BLaER1 (cell line): ENCODE results near the gene THRAP3.

ENCODE experiments used
- H3K27ac ChIP-seq: shearing (Covaris generic); formaldehyde crosslinking; 2 replicates; pipeline ENCODE4 v1.8.1; 2022
- H3K27me3 ChIP-seq: shearing (Covaris generic); formaldehyde crosslinking; 2 replicates; pipeline ENCODE4 v1.8.1; 2022
- H3K36me3 ChIP-seq: shearing (Covaris generic); formaldehyde crosslinking; 2 replicates; pipeline ENCODE4 v1.8.1; 2022
- H3K4me1 ChIP-seq: shearing (Covaris generic); formaldehyde crosslinking; 2 replicates; pipeline ENCODE4 v1.8.1; 2022
- H3K4me2 ChIP-seq: shearing (Covaris generic); formaldehyde crosslinking; 2 replicates; pipeline ENCODE4 v1.8.1; 2022
- H3K4me3 ChIP-seq: shearing (Covaris generic); formaldehyde crosslinking; 2 replicates; pipeline ENCODE4 v1.8.1; 2022
- H3K9ac ChIP-seq: shearing (Covaris generic); formaldehyde crosslinking; 2 replicates; pipeline ENCODE4 v1.8.1; 2022
- H3K9me3 ChIP-seq: shearing (Covaris generic); formaldehyde crosslinking; 2 replicates; pipeline ENCODE4 v1.8.1; 2022
- H4K20me1 ChIP-seq: shearing (Covaris generic); formaldehyde crosslinking; 2 replicates; pipeline ENCODE4 v1.8.1; 2022
- Cebpa-rat ChIP-seq: shearing (Covaris generic); IDR thresholded peaks from 2 replicates; pipeline ENCODE4 v1.8.1; 2022

Gene THRAP3

DNA sequence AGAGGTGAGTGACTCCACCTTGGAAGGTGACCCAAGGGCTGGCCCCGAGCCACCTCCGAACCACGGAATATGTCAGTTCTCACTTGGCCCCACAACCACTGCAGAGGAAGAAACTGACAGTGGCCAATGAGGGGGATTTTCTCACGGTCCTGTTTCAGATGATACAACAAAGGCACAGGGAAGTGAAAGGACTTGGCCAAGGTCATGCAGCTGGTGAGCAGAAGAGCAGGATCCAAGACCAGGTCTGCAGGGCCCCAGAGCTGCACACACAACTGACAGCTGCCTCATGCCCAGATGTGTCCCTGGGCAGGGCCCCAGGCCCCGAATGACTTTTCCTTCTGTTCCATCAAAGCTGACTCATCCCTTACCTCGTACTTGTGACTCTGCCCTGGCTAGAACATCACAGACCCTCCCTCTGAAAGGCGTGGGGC, 125.0 kb downstream of the THRAP3 start:
- H3K4me1 ChIP-seq, result peaks cover 51% of the 10 kb centered on the region
- no peaks in the 10 kb centered on the region for H3K27me3 ChIP-seq
- H3K9me3 ChIP-seq, result no peaks in the 10 kb centered on the region
- H3K4me2 ChIP-seq, result no peak overlapping the region
- H3K27ac ChIP-seq, result no peak overlapping the region
- no peak overlapping the region; the same call in 1 of the 2 replicates for H3K9ac ChIP-seq
- no peak for TF ChIP-seq Cebpa-rat
- peaks cover 68% of the 10 kb centered on the region for H3K36me3 ChIP-seq
- peaks cover 16% of the 10 kb centered on the region; the same call in 1 of the 2 replicates for H4K20me1 ChIP-seq
- H3K4me3 ChIP-seq, result no peak overlapping the region

DNA sequence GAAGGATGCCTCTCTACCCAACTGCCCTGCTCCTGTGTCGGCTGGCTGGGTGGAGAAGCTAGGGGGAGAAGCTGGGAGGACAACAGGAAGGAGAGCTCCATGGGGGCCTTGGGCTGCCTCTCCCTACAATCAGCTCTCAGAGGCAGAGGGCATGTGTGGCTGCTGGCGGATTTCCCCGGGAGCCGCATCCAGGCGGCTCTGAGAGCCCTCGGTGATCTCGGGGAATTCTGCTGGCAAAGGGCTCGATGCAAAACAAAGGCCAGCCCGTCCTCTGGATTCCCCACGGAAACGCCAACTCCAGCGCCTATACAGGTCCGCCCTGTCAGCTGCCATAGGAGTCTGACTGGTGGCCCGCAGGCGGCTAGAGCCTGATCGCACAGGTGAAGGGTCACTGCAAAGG, 125.6 kb downstream of the THRAP3 start:
- TF ChIP-seq Cebpa-rat, result no peak
- peak overlapping the region; percentile 82 for H3K4me2 ChIP-seq
- H3K4me3 ChIP-seq, result no peak overlapping the region
- peaks cover 73% of the 10 kb centered on the region for H3K36me3 ChIP-seq
- H3K27ac ChIP-seq, result peak overlapping the region; percentile 0; the same call in 1 of the 2 replicates
- peaks cover 51% of the 10 kb centered on the region for H3K4me1 ChIP-seq
- H3K27me3 ChIP-seq, result no peaks in the 10 kb centered on the region
- no peaks in the 10 kb centered on the region for H3K9me3 ChIP-seq
- peaks cover 16% of the 10 kb centered on the region; the same call in 1 of the 2 replicates for H4K20me1 ChIP-seq
- 0 out of 2 replicates have a peak overlapping the region, but pooled peaks have one; percentile 1 for H3K9ac ChIP-seq

DNA sequence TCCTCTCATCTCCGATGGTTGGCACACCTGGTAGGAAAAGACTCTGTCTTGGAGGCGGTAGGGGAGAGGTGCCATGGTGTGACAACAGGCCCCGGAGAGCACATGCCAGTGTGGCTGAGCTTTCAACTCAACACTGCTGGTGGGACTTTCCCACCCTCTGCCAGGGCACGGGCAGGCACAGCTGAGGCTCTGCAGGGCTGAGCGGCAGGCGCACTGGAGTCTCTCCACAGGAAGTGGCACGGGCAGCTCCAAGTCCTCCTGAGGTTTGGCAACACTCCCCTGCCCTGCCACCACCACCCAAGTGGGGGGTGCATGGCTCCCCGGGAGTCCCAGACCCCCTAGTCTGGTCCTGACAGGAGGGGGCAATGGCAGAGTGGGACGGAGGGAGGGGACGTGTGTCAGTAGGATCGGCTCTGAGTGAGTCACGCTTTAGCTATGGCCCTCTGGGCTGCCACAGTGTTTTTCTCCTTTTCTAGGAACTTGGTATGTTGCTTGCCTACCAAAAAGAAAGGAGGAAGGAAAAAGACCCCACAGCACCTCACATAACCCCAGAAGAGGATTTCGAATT, 126.5 kb downstream of the THRAP3 start:
- Histone ChIP-seq H3K27me3 (no peaks in the 10 kb centered on the region), H3K9me3 (no peaks in the 10 kb centered on the region), H3K36me3 (peaks cover 73% of the 10 kb centered on the region), H3K27ac (peak overlapping the region; percentile 44; the same call in 1 of the 2 replicates), H3K4me1 (peaks cover 51% of the 10 kb centered on the region), H4K20me1 (peaks cover 16% of the 10 kb centered on the region; the same call in 1 of the 2 replicates), H3K4me3 (no peak overlapping the region), H3K9ac (peak overlapping the region; percentile 1; the same call in 1 of the 2 replicates), H3K4me2 (peak overlapping the region; percentile 82)
- TF ChIP-seq Cebpa-rat, result no peak

- H3K27me3 ChIP-seq, result no peaks in the 10 kb centered on the region
- H3K27ac ChIP-seq, result peak overlapping the region; percentile 44; the same call in 1 of the 2 replicates
- H4K20me1 ChIP-seq, result peaks cover 16% of the 10 kb centered on the region; the same call in 1 of the 2 replicates
- H3K4me2 ChIP-seq, result peak overlapping the region; percentile 82
- H3K4me3 ChIP-seq, result no peak overlapping the region
- H3K4me1 ChIP-seq, result peaks cover 51% of the 10 kb centered on the region
- TF ChIP-seq Cebpa-rat, result no peak
- H3K9me3 ChIP-seq, result no peaks in the 10 kb centered on the region
- H3K9ac ChIP-seq, result peak overlapping the region; percentile 1; the same call in 1 of the 2 replicates
- peaks cover 72% of the 10 kb centered on the region for H3K36me3 ChIP-seq
These were observed 127.2 kb downstream of the THRAP3 start for GRCh38 chr1:36351227-36351977.

DNA sequence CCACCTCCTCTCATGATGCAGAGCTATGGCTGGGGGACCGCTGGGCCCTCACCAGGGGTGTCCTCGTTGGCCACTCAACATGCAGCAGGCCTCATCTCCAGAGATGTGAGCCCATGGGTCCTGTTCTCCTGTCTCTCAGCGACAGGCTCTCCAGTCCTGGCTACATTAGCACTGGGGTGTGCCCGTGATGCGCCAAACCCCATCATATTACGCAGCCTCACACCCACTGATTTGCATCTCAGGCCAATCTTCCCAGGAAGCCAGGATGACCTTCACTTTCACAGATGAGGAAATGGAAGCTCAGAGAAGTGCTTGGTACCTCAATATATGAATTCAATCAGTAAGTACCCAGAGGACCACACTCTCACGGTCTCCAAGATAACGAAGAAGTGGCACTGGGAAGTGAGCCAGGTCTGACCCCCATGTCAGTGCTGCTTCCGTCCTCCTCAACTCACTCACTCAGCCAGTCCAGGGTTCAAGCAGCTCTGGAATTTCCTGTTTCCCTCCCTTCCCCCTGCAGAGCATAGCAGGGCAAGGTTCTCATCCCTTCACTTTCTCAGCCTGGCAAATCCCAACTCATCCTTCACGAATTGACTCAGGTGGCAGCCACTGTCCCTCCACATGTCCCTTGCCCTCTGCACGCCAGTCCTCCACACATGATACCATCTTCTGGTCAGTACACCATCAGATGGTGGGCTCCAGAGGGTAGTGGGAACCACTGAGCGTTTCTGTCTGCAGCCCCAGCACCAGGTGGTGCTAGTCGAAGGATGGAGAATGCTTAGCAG, 128.1 kb downstream of the THRAP3 start:
- Histone ChIP-seq H3K27ac (no peak overlapping the region), H4K20me1 (peaks cover 25% of the 10 kb centered on the region; the same call in 1 of the 2 replicates), H3K4me3 (no peak overlapping the region), H3K9me3 (no peaks in the 10 kb centered on the region), H3K27me3 (no peaks in the 10 kb centered on the region), H3K4me1 (peaks cover 56% of the 10 kb centered on the region), H3K9ac (no peak overlapping the region), H3K36me3 (peaks cover 73% of the 10 kb centered on the region), H3K4me2 (peak overlapping the region; percentile 82)
- TF ChIP-seq Cebpa-rat, result no peak

DNA sequence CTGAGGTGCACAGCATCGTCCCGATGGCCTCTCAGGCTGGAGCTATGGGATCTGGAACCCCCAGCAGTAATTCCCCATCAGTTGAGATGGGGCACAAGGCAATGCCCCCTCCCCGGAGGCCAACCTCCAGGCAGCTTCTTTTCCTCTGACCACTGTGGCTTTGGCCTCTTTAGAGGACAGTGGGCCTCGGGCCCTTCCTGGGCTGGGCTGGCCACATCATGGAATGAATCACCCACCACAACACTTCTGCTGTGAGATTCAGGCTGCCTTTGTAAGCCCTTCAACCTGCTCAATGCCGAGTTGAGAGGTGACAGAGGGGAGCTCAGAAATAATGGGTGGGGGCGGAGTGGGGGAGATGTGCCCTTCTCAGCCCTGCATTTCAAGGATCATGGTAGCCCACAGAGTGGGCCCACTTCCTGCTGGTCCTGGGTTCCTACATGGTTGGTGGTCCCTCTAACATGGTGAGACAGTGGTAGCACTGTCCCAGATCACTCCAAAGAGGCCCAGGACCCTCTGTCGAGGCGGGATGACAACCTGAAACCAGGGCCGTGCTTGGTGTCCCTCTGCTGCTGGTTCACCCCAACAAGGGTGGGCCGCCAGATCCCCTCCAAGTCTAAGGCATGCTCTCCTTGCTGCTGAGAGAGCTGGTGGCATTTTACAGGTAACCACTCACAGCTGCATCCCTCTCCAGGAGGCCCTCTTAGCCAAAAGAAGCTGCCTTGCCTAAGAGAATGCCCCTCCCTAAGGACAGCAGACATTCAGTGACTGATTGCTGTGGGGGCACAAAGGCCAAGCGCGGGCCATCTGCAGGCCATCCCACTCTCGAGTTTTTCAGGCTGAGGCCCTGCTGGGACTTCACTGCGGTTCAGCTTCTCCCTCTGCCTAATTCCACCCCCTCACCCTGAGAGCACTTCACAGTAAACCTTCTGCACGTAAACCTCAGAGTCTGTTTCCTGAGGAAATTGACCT, 129.0 kb downstream of the THRAP3 start:
- peaks cover 73% of the 10 kb centered on the region for H3K36me3 ChIP-seq
- peaks cover 34% of the 10 kb centered on the region for H4K20me1 ChIP-seq
- no peak overlapping the region for H3K9ac ChIP-seq
- no peaks in the 10 kb centered on the region for H3K27me3 ChIP-seq
- peak overlapping the region; percentile 82; the same call in 1 of the 2 replicates for H3K4me2 ChIP-seq
- peaks cover 59% of the 10 kb centered on the region for H3K4me1 ChIP-seq
- H3K27ac ChIP-seq, result no peak overlapping the region
- H3K4me3 ChIP-seq, result no peak overlapping the region
- no peaks in the 10 kb centered on the region for H3K9me3 ChIP-seq
- TF ChIP-seq Cebpa-rat, result no peak

DNA sequence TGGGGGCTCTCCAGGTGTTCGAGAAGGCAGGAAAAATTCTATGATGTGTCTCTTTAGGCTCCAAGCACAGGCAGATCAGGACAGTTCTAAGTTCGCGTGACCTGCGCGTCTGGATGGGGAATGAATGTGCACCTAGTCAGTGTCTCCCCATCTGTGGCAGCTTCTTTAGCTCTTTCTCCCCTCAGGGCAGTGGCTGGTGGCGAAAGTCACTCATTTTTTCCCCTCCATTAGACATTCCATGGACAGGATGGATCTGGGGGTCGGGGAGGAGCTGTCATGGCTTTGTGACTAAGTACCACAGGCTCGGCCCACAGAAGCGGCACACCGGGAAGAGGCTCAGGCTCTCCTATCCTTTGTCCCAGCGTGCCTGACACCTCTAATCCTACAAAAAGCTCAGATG, 130.2 kb downstream of the THRAP3 start:
- H3K27me3 ChIP-seq, result no peaks in the 10 kb centered on the region
- H3K9me3 ChIP-seq, result no peaks in the 10 kb centered on the region
- H3K4me1 ChIP-seq, result peaks cover 66% of the 10 kb centered on the region
- peaks cover 44% of the 10 kb centered on the region for H4K20me1 ChIP-seq
- peaks cover 71% of the 10 kb centered on the region for H3K36me3 ChIP-seq
- no peak overlapping the region for H3K9ac ChIP-seq
- no peak overlapping the region for H3K27ac ChIP-seq
- H3K4me3 ChIP-seq, result no peak overlapping the region
- no peak for TF ChIP-seq Cebpa-rat
- no peak overlapping the region for H3K4me2 ChIP-seq
